ENCODE measurements around the gene RNF4.

DNA sequence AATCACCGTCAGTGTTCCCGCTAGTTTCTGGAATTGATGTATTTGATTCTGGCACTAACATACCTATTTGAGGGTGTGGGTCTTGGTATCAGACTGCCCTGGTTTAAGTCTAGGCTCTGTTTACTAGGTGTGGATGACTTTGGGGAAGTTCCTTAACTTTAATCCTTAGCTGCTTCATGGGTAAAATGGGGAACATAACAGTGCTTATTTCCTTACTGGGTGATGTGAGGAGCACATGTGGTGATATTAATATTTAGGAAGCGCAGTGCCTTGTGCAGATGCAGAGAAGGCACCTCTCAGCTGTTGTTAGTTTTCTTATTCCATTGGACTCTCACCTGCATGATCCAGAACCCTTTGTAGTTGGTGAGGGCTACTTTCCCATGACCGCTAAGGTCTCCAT lies 17.1 kb downstream of the RNF4 start:
- TF ChIP-seq BHLHE40 (IDR thresholded peaks at IDR 0.05; ENCODE audit: borderline replicate concordance): no peak
- TF ChIP-seq L3MBTL2 (conservative IDR thresholded peaks at IDR 0.05): no peak
- no peak for TF ChIP-seq FOXK2 (IDR thresholded peaks at IDR 0.05)
- no peak for TF ChIP-seq SP1 (IDR thresholded peaks at IDR 0.05)
- no peak for TF ChIP-seq CTBP1 (IDR thresholded peaks at IDR 0.05; ENCODE audit: borderline replicate concordance)
- TF ChIP-seq, protein P1, sequence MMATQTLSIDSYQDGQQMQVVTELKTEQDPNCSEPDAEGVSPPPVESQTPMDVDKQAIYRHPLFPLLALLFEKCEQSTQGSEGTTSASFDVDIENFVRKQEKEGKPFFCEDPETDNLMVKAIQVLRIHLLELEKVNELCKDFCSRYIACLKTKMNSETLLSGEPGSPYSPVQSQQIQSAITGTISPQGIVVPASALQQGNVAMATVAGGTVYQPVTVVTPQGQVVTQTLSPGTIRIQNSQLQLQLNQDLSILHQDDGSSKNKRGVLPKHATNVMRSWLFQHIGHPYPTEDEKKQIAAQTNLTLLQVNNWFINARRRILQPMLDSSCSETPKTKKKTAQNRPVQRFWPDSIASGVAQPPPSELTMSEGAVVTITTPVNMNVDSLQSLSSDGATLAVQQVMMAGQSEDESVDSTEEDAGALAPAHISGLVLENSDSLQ (IDR thresholded peaks at IDR 0.05): no peak
- no peak for TF ChIP-seq SUZ12 (IDR thresholded peaks at IDR 0.05)
- no peak for TF ChIP-seq ELF4 (IDR thresholded peaks at IDR 0.05)
- TF ChIP-seq ARNT (IDR thresholded peaks at IDR 0.05): no peak
- no peak for TF ChIP-seq FOXM1 (IDR thresholded peaks at IDR 0.05; ENCODE audit: borderline replicate concordance)
- no peak for TF ChIP-seq HDGF (IDR thresholded peaks at IDR 0.05; ENCODE audit: borderline replicate concordance)
